HG03196 (cell line): ENCODE results near the gene GOPC.

Experiments
- ATAC-seq: cut with Tn5 transposase; IDR thresholded peaks from one replicate; pipeline ENCODE4 v1.9.1; 2021; ENCODE audit not compliant: unreplicated experiment

Gene GOPC

DNA sequence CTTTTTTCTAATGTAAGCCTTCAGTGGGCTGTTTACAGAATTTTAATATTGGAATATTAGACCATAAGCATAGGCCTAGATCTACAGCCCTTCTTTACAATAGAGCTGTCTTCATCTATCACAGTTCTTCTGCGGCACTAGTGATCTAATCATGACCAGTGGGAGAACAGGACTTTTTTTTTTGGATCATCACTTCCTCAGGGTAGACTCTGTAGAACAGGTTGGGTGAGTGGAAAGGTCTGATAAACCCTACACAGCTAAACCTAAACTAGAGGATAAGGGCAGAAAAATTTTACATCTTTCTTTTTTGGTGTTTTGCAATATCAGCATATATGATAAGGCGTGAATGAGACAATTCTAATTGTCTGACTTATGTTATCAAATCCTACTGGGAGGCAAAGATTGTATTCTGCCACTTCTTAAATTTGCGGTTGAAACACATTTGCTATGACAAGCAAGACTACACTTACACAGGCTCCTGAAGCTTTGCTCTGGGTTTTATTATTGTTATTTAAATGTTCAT, 52.2 kb downstream of the GOPC start:
- ATAC-seq = no peak

DNA sequence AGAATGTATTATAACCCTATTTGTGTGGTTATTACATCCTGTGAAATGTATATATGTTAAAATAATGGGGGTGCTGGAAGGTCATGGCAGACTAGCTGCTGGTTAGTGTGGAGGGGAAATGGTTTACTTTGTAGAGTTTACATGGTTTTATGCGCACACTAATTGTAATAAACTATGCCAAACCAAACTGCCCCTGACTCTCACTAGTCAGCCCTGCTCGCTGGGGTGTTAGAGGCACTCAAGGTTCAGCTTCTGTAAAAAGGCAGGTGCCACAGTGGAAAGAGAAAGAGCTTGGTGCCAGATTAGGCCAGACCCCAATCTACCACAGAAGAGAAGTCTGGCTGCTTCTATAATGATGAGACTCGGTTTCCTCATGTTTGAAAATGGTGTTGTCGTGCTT, 52.7 kb downstream of the GOPC start:
- ATAC-seq = no peak

DNA sequence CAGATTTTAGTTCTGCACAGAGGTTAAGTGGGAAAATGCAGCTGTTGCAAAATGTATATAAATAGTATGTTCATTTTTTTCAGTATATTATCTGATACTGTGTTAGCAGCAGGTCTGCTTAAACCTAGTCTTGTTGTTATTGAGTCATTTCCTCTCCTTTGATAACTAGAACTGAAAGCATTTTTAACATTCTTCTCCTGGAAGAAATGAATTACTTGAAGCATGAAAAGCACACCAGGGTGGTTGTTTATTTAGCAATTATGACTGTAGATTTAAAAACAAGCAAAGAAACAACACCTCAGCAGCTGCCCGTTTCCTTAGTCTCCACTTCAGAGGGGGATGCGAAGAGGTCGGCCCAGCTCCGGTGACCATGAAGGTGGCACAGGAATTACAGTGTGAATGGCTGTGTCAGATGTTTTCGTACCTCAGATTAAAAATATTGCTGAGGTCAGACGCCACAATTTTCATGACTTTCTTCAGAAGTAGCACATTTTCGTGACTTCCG, 53.5 kb downstream of the GOPC start:
- no peak for ATAC-seq

DNA sequence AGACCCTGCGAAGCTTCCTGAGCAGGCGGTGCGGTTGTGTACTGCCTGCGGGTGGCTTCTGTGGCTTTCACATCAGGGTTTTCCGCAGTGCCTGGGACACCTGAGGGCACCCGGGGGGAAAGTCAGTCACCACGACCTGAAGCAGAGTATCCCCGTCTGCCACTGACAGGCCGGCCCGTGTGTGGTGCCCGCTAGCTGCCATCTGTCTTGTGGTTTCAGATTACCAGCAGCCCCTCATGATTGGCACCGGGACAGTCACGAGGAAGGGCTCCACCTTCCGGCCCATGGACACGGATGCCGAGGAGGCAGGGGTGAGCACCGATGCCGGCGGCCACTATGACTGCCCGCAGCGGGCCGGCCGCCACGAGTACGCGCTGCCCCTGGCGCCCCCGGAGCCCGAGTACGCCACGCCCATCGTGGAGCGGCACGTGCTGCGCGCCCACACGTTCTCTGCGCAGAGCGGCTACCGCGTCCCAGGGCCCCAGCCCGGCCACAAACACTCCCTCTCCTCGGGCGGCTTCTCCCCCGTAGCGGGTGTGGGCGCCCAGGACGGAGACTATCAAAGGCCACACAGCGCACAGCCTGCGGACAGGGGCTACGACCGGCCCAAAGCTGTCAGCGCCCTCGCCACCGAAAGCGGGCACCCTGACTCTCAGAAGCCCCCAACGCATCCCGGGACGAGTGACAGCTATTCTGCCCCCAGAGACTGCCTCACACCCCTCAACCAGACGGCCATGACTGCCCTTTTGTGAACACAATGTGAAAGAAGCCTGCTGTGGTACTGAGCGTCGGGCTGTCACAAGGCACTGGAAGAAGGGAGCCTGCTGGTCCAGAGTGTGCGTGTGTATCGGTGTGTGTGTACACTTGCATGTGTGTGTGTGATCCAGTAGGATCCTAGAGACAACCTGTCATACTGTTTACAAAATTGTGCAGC, 54.4 kb downstream of the GOPC start:
- peak; percentile 55 for ATAC-seq

DNA sequence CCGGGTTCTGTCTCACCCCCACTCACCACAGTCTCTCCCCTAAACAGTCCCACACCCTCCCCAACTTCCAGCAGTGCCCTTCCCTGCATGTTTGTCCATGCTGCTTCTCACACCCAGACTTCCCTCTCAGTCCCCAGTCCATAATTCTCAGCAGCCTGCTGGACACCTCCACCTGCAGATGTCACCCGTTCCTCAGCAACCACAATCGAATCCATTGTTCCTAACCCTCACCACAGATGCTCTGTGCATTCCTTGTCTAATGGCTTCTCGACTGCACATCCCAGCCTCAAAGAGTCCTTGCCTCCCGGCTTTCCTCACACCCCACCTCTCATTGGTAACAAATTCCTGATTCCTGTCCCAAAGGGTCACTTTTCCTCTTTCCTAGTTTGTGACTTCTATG, 55.6 kb downstream of the GOPC start:
- no peak for ATAC-seq

DNA sequence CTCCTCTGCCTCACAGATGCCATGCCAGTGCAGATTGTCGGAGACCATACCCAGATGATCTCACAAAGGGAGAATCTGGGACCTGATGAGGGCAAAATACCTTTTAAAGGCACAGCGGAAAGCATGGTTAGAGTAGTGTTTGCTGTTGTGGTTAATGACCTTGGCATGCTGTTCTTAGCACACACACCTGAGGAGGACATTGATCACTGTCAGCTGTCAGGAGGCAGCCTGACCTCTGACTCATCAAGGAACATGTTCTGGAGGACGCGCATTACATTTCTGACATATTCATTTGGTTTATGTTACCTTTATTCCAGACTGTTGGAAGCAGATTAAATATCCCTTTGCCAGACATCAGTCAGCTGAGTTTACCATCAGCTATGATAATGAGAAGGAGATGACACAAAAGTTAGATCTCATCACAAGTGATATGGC, 57.1 kb downstream of the GOPC start:
- no peak for ATAC-seq

DNA sequence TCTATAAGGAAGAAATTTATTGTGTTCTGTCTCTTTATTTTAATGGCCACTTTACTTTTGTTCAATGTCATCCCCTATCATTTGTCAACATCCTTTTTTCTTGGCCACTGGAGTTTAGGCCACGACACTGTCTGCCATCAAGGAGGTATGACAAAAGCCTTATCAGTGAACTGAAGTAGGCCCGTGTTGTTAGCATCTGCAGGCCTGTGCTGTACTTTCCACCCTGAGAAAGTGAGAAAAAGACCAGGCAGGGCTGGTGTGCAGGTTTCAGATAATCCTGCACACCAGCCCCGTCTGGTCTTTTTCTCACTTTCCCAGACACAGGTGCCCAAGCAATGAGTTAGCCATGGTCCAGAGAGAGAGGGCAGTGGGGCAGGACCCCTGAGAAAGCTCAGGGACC, 57.6 kb downstream of the GOPC start:
- ATAC-seq = no peak

DNA sequence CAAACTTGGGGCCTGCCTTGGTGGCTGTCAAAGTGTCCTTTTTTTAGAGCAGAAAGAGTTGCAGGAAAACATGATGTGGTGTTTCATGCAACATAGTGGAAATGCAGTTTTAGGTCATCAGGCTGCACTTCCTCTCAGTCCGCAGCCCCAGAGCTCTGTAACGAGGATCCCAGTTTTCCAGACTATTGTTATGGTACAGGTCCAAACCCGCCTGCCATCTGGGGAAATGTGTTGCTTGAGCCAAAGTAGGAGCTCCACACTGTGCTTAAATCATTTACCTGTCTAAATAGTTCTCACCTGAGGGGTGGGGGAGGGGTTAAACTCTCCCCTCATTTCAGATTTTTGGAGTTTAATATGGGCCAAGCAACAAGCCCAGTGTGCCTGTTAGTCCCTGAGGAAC, 59.8 kb downstream of the GOPC start:
- ATAC-seq = no peak

DNA sequence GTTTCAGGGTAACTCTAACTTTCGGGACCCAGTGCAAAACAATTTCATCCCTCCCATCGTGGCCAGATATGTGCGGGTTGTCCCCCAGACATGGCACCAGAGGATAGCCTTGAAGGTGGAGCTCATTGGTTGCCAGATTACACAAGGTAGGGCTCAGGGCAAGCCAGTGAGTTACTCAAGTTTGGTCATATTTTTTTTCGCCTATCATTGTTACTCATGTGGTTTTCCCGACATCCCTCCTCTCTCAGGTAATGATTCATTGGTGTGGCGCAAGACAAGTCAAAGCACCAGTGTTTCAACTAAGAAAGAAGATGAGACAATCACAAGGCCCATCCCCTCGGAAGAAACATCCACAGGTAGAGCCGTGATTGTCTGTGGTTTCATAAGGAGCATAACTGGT, 61.6 kb downstream of the GOPC start:
- ATAC-seq = no peak

DNA sequence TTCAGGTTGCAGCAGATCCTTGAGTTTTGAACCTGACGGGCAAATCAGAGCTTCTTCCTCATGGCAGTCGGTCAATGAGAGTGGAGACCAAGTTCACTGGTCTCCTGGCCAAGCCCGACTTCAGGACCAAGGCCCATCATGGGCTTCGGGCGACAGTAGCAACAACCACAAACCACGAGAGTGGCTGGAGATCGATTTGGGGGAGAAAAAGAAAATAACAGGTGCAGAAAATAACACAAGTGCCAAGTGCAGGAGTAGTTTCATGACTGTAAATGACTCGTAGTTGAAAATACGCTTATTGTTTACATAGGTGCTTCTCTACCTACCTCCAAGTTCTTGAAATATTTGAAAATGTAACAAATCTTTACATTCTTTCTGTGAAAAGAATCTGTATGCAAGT, 63.7 kb downstream of the GOPC start:
- no peak for ATAC-seq

DNA sequence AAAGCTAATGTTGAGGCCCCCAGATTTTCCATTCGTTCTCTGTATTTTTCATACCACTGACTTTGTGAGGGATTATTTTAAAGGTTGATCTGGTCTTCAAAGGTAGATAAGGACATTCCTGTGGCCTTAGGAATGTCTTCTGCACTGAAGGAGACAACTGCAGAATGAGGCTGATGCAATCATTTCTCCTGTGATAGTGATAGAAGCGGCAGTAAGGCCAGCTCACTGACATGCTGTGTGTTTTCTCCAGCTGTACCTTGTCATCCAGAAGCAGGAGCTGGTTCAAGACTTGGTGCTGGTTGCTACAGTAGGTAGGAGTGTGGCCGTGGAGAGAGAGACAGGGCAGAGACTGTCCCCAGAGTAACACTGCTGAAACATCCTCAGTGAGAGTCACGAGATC, 66.0 kb downstream of the GOPC start:
- no peak for ATAC-seq

DNA sequence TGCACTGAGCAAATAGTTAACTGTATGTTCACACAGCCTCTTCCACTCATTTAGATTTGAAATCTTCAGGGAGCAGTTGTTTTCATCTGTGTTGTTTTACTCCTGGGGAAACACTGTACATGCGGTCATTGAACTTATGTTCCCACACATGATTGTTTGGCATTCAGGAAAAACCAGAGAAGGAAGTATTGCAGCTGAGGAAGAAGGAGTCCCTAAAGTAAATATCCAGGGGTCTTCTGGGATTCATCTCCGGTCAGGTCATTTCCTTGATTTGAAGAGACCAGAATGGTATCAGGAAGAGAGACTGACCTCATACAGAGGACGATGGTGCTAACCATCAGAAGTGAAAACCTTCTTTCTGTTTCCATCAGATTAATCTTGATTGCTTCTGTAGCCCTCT, 67.3 kb downstream of the GOPC start:
- no peak for ATAC-seq

DNA sequence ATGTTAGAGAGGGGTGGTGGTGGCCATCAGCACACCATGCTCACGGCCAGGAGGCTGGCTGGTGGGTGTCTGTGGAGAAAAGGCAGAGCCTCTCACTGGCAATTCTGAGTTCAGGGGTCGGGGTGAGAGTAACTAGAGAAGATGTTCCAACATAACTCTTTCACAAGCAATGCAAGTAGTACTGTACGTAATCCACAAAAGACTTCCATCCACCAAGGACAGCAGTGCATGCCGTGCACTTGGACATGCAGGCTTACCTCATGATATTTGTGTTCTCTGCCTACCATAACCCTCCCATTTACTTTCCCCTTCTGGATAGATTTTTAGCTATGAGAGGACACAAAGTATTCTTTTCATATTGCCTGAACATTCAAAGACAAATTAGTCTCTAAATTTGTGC, 68.5 kb downstream of the GOPC start:
- no peak for ATAC-seq

DNA sequence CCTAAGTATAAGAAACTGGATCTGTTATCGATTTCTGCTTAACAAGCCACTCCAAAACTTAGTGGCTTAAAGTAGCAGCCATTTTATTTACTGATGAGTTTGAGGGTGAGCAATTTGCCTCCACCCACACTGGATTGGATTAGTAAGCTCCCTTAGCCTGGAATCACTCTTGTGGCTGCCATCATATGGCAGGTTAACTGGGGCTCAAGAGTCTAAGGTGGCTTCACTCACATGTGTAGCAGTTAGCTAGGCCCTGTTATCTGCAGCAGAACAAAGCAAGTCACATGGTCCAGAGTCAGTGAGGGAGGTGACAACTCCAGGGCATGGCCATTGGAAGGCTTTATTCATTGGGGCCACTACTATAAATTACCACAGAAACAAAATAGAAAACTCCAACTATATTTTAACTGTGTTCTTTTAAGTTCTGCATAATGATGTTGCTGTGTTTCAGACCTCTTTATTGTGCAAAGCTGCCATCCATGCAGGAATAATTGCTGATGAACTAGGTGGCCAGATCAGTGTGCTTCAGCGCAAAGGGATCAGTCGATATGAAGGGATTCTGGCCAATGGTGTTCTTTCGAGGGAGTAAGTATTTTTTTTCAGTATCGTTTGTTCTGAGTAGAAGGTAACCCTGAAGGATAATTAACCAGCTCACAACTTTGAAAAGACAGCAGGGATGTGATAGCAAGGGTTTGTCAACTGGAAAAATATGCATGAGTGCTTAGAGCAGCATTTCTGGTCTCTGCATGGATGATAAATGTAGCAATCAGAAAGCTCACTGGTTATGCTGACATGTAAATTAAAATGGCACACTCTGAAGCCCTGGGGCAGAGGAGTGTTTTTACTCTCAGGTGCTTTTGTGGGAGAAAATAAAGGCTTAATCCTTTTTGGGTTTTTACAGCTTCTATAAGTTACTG, 70.2 kb downstream of the GOPC start:
- ATAC-seq = no peak

DNA sequence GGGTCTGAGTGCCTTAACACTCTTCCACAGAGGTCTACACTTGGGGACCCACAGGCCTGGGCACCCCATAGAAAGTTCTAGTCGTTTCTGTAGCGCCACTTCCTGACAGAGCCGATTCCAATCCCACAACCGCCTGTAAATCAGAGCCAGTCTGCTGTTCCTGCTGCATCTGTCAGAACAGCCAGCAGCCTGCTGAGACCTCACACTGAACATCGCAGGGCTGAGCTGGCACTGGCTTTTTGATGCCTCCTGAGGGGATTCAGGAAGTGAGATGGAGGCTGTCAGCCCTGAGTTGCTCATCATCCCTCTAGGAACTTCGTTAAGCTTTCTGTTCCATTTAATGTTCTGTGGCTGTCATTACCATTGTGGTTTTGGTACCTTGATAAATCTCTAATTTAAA, 71.0 kb downstream of the GOPC start:
- ATAC-seq = no peak

DNA sequence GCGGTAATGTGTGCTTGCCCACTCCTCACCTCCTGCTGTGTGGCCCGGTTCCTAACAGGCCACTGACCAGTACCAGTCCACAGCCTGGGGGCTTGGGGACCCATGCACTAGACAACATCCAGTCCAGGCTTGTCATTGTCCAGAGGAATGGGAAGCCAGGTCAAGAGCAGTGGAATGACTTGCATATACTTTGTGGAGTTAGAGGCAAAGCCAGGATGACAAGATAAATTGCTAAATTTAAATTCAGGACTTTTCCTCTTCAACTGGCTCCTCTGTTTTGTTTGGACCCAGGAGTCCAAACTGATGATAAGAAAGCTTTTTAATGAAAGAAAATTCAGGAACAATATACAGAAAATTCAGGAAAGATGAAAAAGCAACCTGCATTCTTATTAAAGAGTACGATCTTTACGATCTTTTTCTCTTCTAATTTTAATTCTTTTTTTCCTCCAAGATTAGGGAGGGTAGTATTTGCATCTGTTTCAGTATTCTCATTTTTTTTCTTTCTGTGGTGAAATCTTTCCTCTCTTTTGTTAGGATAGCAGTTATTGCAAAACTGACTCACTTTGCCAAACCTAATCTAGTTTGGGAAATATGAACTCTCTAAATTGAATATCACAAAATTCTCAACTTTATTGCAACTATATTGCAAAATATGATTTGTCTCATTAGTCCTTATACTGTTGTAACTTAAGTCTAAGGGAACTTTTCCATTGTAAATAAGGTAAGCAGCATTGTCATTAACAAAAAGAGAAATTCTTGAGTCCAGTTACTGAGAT, 71.7 kb downstream of the GOPC start:
- ATAC-seq = no peak

DNA sequence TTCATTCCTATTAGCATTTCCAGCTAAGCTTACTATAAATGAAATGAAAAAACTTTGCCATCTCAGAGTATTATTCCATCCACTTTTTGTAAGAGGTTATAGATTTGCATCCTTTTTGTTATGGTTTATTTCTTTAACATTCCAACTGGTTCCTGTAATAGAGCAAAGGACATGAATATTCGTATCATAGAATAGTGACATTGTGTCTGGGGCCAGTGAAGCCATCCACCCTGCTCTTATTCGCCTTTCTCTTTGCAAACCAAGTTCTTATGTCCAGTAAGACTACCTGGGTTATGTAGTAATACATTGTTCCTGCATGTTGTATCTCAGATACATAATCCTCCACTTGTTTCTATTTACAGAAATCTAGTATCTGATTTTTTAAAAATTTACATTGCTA, 76.7 kb downstream of the GOPC start:
- ATAC-seq = no peak

DNA sequence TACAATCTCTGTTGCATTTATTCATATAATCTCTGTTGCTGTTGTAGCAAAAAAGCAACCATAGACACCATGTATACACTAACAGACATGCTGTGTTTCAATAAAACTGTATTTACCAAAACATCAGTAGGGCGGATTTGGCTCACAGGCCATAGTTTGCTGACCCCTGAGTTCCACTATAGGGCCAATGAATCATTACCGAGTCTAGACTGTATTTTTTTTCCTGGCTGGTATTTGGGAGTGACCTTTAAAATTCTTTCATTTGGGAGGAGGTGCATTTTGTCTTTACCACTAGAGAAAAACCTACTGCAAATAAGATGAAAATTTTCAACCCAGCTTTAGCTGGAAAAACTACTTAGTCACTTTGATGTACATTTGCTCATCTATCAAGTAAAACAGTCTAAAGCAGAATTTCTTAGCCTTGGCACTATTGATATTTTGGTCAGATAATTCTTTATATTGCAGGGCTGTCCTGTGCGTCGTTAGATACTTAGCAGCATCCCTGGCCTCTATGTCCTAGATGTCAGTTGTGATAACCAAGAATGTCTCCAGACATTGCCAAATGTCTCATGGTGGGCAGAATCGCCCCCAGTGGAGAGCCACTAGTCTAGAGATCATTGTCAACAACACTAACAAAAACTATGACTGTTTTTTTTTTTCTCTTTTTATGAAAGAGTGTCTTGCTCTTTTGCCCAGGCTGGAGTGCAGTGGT, 80.4 kb downstream of the GOPC start:
- no peak for ATAC-seq

DNA sequence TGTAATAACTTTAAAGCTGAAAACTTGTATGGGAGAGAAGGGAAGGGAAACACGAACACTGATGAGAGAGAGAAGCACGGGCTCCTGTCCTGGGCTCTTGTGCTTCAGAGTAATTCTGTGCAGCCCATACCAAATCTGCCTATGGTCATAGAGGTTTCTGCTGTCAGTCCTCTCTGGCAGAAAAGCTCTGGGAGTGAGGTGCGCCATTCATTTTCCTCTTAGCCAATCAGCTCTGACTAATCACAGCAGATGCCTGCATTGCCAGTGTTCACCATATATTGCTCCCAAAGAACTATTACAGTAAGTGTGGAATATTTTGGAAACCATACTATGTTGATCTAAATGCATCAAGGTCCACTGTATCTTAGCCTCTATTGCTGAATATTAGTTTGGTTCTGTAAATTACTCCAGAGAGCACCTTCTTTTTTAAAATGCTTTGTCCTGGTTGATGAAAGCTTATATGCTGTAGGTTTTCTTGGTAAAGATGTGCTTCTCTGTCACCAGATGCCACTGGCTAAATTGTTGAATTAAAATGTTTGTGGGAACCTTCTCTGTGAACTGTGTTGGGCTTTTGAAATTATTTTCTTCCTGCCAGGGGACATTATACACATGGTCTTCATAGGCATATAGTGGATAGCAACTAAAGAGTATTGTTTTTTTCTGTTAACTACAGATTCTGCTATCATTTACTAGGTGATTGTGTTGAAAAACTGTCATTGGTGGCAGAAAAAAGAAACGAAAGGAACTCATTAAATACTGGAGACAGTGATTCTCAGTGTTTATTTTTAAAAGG, 81.5 kb downstream of the GOPC start:
- no peak for ATAC-seq
